GM18508 (cell line): ENCODE data around the gene IP6K2.

Experiments used
- ATAC-seq: cut with Tn5 transposase; IDR thresholded peaks from one replicate; pipeline ENCODE4 v1.9.1; 2021; ENCODE audit warnings: moderate number of reproducible peaks; ENCODE audit not compliant: insufficient read depth, unreplicated experiment

The IP6K2 gene

GRCh38 chr3:48678056-48678455, 39.0 kb downstream of the IP6K2 start:
- no peak for ATAC-seq

GRCh38 chr3:48674505-48674904, 42.5 kb downstream of the IP6K2 start:
- ATAC-seq = no peak

GRCh38 chr3:48672522-48672921, 44.5 kb downstream of the IP6K2 start:
- no peak for ATAC-seq

GRCh38 chr3:48664929-48665328, 52.1 kb downstream of the IP6K2 start:
- ATAC-seq = no peak

GRCh38 chr3:48664313-48664644, 52.7 kb downstream of the IP6K2 start:
- no peak for ATAC-seq

- peak; percentile 49 for ATAC-seq
These were observed 53.3 kb downstream of the IP6K2 start for GRCh38 chr3:48663489-48664312.

- no peak for ATAC-seq
These were observed 54.1 kb downstream of the IP6K2 start, which contains the start of gene CELSR3 for GRCh38 chr3:48662753-48663488. TSS of gene CELSR3 (minus strand) at chr3:48662886. CDS start at chr3:48662634, 252 bp downstream.

GRCh38 chr3:48662145-48662752, 54.8 kb downstream of the IP6K2 start:
- no peak for ATAC-seq

- no peak for ATAC-seq
These were observed 55.4 kb downstream of the IP6K2 start for GRCh38 chr3:48661501-48662144.

GRCh38 chr3:48660800-48661400, 56.1 kb downstream of the IP6K2 start:
- ATAC-seq = no peak

- ATAC-seq = no peak
These were observed 60.2 kb downstream of the IP6K2 start for GRCh38 chr3:48656841-48657281.

GRCh38 chr3:48656061-48656840, 60.8 kb downstream of the IP6K2 start:
- ATAC-seq = no peak

GRCh38 chr3:48655606-48656005, 61.4 kb downstream of the IP6K2 start:
- ATAC-seq = no peak

- ATAC-seq = no peak
These were observed 62.0 kb downstream of the IP6K2 start for GRCh38 chr3:48655063-48655462.

GRCh38 chr3:48652923-48653715, 63.9 kb downstream of the IP6K2 start:
- ATAC-seq = no peak

GRCh38 chr3:48651771-48652170, 65.2 kb downstream of the IP6K2 start:
- ATAC-seq = no peak

- no peak for ATAC-seq
These were observed 66.3 kb downstream of the IP6K2 start for GRCh38 chr3:48650723-48651122.

- no peak for ATAC-seq
These were observed 68.7 kb downstream of the IP6K2 start for GRCh38 chr3:48648188-48648850.
